NCI-H146 treated with DMSO at 0.1 percent for 48 hours (cell line): ENCODE results near the gene KIFC3.
A peak's percentile ranks its signal among the peaks of the same experiment; 100 is the strongest.
"Not testable (repeated sequence)": the region's sequence is repeated elsewhere in the genome, so short reads cannot be mapped to it uniquely, and the experiment has no call there.

Experiments used
- DNase-seq: peaks from one replicate; lab custom pipeline; 2025; ENCODE audit not compliant: unreplicated experiment; lab: John Stamatoyannopoulos, UW

KIFC3 gene

DNA sequence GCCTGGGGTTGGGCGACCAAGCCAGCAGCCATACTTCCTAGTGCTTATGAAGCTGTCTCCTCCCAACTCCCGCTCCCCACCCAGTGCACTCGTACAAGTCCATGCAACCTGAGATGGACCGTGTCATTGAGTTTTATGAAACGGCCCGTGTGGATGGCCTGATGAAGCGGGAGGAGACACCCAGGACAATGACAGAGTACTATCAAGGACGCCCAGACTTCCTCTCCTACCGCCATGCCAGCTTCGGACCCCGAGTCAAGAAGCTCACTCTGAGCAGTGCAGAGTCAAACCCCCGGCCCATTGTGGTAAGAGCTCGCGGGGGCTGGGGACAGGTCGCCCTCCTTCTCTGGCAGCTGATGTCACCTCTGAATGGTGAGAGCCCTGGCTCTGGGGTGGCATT, 77.8 kb downstream of the KIFC3 start:
- no peak for DNase-seq

DNA sequence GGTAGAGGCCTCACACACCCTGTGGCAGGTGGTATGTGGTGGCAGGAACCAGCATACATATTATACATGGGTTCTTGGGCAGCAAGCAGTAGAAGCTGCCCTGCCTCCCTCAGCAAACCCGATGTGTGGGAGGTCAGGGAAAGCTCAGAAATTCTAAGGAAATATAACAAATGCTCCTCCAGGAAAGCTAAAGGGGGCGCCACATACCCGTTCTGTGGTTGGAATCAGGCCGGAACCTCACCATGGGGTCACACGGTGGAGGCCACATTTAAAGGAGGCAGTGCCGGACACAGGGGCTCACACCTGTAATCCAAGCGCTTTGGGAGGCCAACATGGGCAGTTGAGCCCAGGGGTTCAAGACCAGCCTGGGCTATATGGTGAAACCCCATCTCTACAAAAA, 79.1 kb downstream of the KIFC3 start:
- DNase-seq = no peak

DNA sequence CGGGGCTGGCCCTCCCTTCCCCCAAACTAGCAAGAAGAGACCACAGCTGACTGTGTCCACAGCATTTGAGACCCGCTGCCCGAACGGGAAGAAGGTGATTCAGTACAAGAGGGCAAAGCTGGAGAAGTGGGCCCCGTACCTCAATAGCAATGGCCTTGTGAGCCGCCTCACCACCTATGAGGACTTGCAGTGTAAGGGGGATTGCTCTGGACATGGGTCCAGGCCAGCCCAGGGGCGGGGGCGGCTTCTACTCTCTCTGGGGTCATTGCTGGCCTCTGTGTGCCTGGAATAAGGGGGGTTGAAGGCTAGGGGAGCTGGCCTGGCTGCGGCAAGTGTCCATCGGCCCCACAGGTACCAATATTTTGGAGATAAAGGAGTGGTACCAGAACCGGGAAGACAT, 79.6 kb downstream of the KIFC3 start:
- DNase-seq = no peak

- no peak for DNase-seq
These were observed 80.1 kb downstream of the KIFC3 start for GRCh38 chr16:57722210-57722499.

- no peak for DNase-seq
These were observed 80.7 kb downstream of the KIFC3 start for GRCh38 chr16:57721356-57722209.

GRCh38 chr16:57720142-57720575, 82.1 kb downstream of the KIFC3 start:
- peak; percentile 1 for DNase-seq

DNA sequence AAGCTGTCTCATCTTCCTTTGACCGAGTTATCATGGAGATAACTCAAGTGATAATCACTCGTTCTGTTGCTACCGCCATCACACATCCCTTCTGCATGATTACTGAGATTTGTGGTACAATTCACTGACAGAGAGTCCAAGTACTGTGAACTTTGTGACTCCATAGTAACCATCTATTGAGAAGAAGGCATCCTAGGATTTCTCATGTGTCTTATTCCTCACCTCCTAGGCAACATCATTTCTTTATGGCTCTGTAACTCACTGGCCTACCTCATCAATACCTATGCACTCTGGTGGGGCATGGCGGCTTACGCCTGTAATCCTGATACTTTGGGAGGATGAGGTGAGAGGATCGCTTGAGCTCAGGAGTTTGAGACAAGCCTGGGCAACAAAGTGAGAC, 88.2 kb downstream of the KIFC3 start:
- DNase-seq = no peak

- no peak for DNase-seq
These were observed 88.7 kb downstream of the KIFC3 start for GRCh38 chr16:57713596-57713995.

DNA sequence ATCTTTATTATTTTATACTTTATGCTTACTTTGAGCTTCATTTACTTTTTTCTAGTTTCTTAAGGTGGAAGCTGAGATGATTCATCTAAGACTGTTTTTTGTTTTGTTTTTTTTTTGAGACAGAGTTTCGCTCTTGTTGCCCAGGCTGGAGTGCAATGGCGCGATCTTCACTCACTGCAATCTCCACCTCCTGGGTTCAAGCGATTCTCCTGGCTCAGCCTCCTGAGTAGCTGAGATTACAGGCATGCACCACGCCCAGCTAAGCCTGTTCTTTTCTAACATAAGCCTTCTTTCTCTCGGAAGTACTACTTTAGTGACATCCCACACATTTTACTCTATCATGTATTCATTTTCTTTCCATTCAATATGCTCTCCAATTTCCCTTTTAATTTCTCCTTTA, 89.7 kb downstream of the KIFC3 start:
- DNase-seq = not testable (repeated sequence)

DNA sequence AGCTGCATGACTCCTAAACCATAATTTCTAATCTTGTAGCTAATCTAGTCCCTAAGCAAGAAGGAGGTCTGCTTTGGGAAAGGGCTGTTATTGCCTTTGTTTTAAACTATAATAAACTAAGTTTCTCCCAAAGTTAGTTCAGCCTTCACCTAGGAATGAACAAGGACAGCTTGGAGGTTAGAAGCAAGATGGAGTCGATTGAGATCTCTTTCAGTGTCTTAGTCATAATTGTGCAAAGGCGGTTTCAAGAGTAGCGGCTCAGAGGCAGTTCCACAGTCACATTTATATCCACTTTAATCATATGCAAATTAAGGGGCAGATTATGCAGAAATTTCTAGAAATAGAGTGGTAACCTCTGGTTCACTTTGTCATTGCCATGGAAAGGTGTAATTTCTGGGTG, 90.3 kb downstream of the KIFC3 start:
- no peak for DNase-seq

- no peak for DNase-seq
These were observed 90.9 kb downstream of the KIFC3 start for GRCh38 chr16:57711346-57711745.

DNA sequence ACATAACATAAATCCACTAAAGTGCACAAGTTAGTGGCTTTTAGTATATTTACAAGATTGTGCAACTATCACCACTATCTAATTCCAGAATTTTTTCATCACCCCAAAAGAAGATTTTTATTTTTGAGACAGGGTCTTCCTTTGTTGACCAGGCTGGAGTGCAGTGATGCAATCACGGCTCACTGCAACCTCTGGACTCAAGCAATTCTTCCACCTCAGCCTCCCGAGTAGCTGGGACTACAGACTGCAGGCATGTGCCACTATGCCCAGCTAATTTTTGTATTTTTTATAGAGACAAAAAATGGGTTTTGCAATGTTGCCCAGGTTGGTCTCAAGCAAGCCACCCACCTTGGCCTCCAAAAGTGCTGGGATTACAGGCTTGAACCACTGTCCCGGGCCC, 92.6 kb downstream of the KIFC3 start:
- no peak for DNase-seq
